NCI-H510A (cell line): ENCODE results near the gene ACSS2.
A peak's percentile ranks its signal among the peaks of the same experiment; 100 is the strongest.
"Not testable (repeated sequence)": the region's sequence is repeated elsewhere in the genome, so short reads cannot be mapped to it uniquely, and the experiment has no call there.

Experiments
- DNase-seq: peaks from one replicate; lab custom pipeline; 2025; lab: John Stamatoyannopoulos, UW

ACSS2 gene

GRCh38 chr20:34873583-34874093 is 2.8 kb upstream of the ACSS2 start:
- DNase-seq: no peak

GRCh38 chr20:34874094-34874654 is 2.2 kb upstream of the ACSS2 start:
- DNase-seq: peak; percentile 56

GRCh38 chr20:34875642-34876405 is 588 bp upstream of the ACSS2 start:
- peak; percentile 94 for DNase-seq

- DNase-seq: no peak
Observed at GRCh38 chr20:34880215-34880850, 3.9 kb downstream of the ACSS2 start.

GRCh38 chr20:34880971-34881370 is 4.6 kb downstream of the ACSS2 start:
- DNase-seq: not testable (repeated sequence)

- DNase-seq: no peak
Observed at GRCh38 chr20:34881689-34882088, 5.3 kb downstream of the ACSS2 start.

- no peak for DNase-seq
Observed at GRCh38 chr20:34883087-34883688, 6.8 kb downstream of the ACSS2 start.

GRCh38 chr20:34883809-34884208 is 7.4 kb downstream of the ACSS2 start:
- DNase-seq: no peak

- no peak for DNase-seq
Observed at GRCh38 chr20:34884260-34884659, 7.8 kb downstream of the ACSS2 start.

GRCh38 chr20:34886122-34886521 is 9.7 kb downstream of the ACSS2 start:
- DNase-seq: no peak

GRCh38 chr20:34887023-34887422 is 10.6 kb downstream of the ACSS2 start:
- no peak for DNase-seq

GRCh38 chr20:34888468-34888867 is 12.1 kb downstream of the ACSS2 start:
- DNase-seq: no peak

- no peak for DNase-seq
Observed at GRCh38 chr20:34891166-34892062, 15.0 kb downstream of the ACSS2 start.

- no peak for DNase-seq
Observed at GRCh38 chr20:34892671-34893070, 16.3 kb downstream of the ACSS2 start.

GRCh38 chr20:34894723-34895122 is 18.3 kb downstream of the ACSS2 start:
- DNase-seq: no peak

- no peak for DNase-seq
Observed at GRCh38 chr20:34895465-34895864, 19.1 kb downstream of the ACSS2 start.

- DNase-seq: no peak
Observed at GRCh38 chr20:34896086-34896621, 19.7 kb downstream of the ACSS2 start.

GRCh38 chr20:34898129-34898528 is 21.7 kb downstream of the ACSS2 start:
- DNase-seq: not testable (repeated sequence)

- not testable (repeated sequence) for DNase-seq
Observed at GRCh38 chr20:34898731-34899130, 22.3 kb downstream of the ACSS2 start.

GRCh38 chr20:34904202-34904621 is 27.8 kb downstream of the ACSS2 start:
- no peak for DNase-seq
